ENCODE results near the gene MPND. TPM values are rescaled to one million over a fixed set of nuclear protein-coding genes. Genes with fewer than 3 reads are reported as not detected.
A peak's percentile ranks its signal among the peaks of the same experiment; 100 is the strongest.
"Not testable (repeated sequence)": the region's sequence is repeated elsewhere in the genome, so short reads cannot be mapped to it uniquely, and the experiment has no call there.

MPND gene
- total RNA-seq, 4 donors from 2014 or later = 5.3 to 9.2 (median 7.6) TPM

- Histone ChIP-seq H3K9me3 (no peaks in the 10 kb centered on the region), H3K4me3 (peak overlapping the region; percentile 81 to 99 (median 85)), H3K27ac (replicated peaks in 1 of 4) (peak overlapping the region; percentile 95 to 97 (median 96)), H3K27me3 (no peaks in the 10 kb centered on the region), H3K4me1 (peaks cover 19 to 39% (median 26%) of the 10 kb centered on the region in 4 donors), H3K36me3 (peaks cover 0 to 18% (median 13%) of the 10 kb centered on the region in 4 donors)
- DNase-seq (ENCODE audit: extremely low spot score) = peak; percentile 100
- 1% methylated on average over 20 of the region's 39 CpGs for WGBS
- intact Hi-C loops (cut with DNase I) = loop anchor here (2.0 kb wide), 1 partner anchor 56 kb away; no protein-coding TSS in a partner anchor
- TF ChIP-seq POLR2AphosphoS5 (IDR thresholded peaks at IDR 0.05) = peak; percentile 93 to 99
- TF ChIP-seq CTCF (IDR thresholded peaks at IDR 0.05) = peak in 1 of 3 experiments; percentile 32
- TF ChIP-seq EP300 (IDR thresholded peaks at IDR 0.05) = no peak
- peak; percentile 77 for TF ChIP-seq POLR2A (IDR thresholded peaks at IDR 0.05; ENCODE audit: low read depth)
Observed at GRCh38 chr19:4342615-4343369, 570 bp upstream of the MPND start.

GRCh38 chr19:4345342-4346019 lies 2.1 kb downstream of the MPND start:
- TF ChIP-seq POLR2AphosphoS5 (IDR thresholded peaks at IDR 0.05) = no peak
- no peak for TF ChIP-seq EP300 (IDR thresholded peaks at IDR 0.05)
- no peak for TF ChIP-seq POLR2A (IDR thresholded peaks at IDR 0.05; ENCODE audit: low read depth)
- TF ChIP-seq CTCF (IDR thresholded peaks at IDR 0.05) = no peak
- Histone ChIP-seq H3K27me3 (no peaks in the 10 kb centered on the region), H3K4me3 (no peak overlapping the region), H3K4me1 (peaks cover 12 to 24% (median 15%) of the 10 kb centered on the region in 4 donors), H3K27ac (replicated peaks in 1 of 4) (no peak overlapping the region), H3K9me3 (no peaks in the 10 kb centered on the region), H3K36me3 (peaks cover 0 to 31% (median 18%) of the 10 kb centered on the region in 4 donors)
- 90% methylated on average over 10 of the region's 15 CpGs for WGBS
- intact Hi-C loops (cut with DNase I) = no loop called here
- no peak for DNase-seq (ENCODE audit: extremely low spot score)

DNA sequence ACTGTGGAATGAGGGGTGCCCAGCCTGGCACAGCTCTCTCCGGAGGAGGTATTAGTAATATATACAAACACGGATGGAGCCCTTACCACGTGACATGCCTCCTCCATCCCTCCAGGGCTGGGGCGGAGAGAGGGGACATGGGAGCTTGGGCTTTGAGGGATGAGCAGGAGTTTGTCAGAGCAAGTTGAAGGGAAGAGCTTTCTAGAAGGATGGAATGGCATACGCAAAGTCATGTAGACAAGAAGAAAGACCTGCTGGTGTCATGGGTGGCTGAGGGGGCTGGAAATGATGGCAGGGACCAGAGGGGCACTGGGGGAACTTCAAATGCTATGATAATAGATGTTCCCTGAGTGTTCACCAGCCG lies 2.6 kb downstream of the MPND start:
- DNase-seq (ENCODE audit: extremely low spot score) = no peak
- intact Hi-C loops (cut with DNase I) = no loop called here
- 89% methylated on average over 6 of the region's 6 CpGs for WGBS
- H3K27me3 ChIP-seq = no peaks in the 10 kb centered on the region
- H3K27ac ChIP-seq (replicated peaks in 1 of 4) = no peak overlapping the region
- H3K4me1 ChIP-seq = peaks cover 12 to 24% (median 15%) of the 10 kb centered on the region in 4 donors
- no peak for TF ChIP-seq POLR2AphosphoS5 (IDR thresholded peaks at IDR 0.05)
- TF ChIP-seq EP300 (IDR thresholded peaks at IDR 0.05) = no peak
- TF ChIP-seq POLR2A (IDR thresholded peaks at IDR 0.05; ENCODE audit: low read depth) = no peak
- no peak for TF ChIP-seq CTCF (IDR thresholded peaks at IDR 0.05)
- no peak overlapping the region for H3K4me3 ChIP-seq
- no peaks in the 10 kb centered on the region for H3K9me3 ChIP-seq
- H3K36me3 ChIP-seq = peaks cover 0 to 34% (median 18%) of the 10 kb centered on the region in 4 donors

- Histone ChIP-seq H3K4me1 (peaks cover 7 to 18% (median 12%) of the 10 kb centered on the region in 4 donors), H3K36me3 (peaks cover 0 to 34% (median 18%) of the 10 kb centered on the region in 4 donors), H3K27ac (replicated peaks in 1 of 4) (no peak overlapping the region), H3K4me3 (no peak overlapping the region), H3K27me3 (no peaks in the 10 kb centered on the region), H3K9me3 (no peaks in the 10 kb centered on the region)
- DNase-seq (ENCODE audit: extremely low spot score) = no peak
- no peak for TF ChIP-seq POLR2AphosphoS5 (IDR thresholded peaks at IDR 0.05)
- no peak for TF ChIP-seq EP300 (IDR thresholded peaks at IDR 0.05)
- TF ChIP-seq POLR2A (IDR thresholded peaks at IDR 0.05; ENCODE audit: low read depth) = no peak
- TF ChIP-seq CTCF (IDR thresholded peaks at IDR 0.05) = no peak
- intact Hi-C loops (cut with DNase I) = no loop called here
- 67% methylated on average over 6 of the region's 6 CpGs for WGBS
Observed at GRCh38 chr19:4347521-4347920, 4.2 kb downstream of the MPND start.

DNA sequence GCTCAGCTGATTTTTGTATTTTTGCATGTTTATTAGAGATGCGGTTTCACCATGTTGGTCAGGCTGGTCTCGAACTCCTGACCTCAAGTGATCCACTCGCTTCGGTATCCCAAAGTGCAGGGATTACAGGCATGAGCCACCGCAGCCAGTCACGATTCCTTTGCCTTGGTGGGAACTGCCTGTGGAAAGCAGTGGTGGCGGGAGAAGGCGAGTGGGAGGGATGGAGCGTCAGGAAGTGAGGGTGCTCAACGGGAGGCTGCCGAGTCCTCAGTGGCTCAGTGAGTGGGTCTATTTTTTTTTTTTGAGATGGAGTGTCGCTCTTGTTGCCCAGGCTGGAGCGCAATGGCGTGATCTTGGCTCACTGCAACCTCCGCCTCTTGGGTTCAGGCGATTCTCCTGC lies 5.9 kb downstream of the MPND start:
- Histone ChIP-seq H3K36me3 (peaks cover 0 to 41% (median 23%) of the 10 kb centered on the region in 4 donors), H3K4me1 (peaks cover 3 to 12% (median 7%) of the 10 kb centered on the region in 4 donors)
- DNase-seq (ENCODE audit: extremely low spot score); H3K27ac ChIP-seq (replicated peaks in 1 of 4); H3K4me3 ChIP-seq; H3K27me3 ChIP-seq; H3K9me3 ChIP-seq; intact Hi-C loops (cut with DNase I): not testable (repeated sequence)
- WGBS = 94% methylated on average over 16 of the region's 16 CpGs

All from esophagus muscularis mucosa (tissue), 4 donors.